ENCODE results near the gene FAP. TPM values are rescaled to one million over a fixed set of nuclear protein-coding genes. Genes with fewer than 3 reads are reported as not detected.

The FAP gene
- total RNA-seq, 1 experiment from 2014 or later: not detected

DNA sequence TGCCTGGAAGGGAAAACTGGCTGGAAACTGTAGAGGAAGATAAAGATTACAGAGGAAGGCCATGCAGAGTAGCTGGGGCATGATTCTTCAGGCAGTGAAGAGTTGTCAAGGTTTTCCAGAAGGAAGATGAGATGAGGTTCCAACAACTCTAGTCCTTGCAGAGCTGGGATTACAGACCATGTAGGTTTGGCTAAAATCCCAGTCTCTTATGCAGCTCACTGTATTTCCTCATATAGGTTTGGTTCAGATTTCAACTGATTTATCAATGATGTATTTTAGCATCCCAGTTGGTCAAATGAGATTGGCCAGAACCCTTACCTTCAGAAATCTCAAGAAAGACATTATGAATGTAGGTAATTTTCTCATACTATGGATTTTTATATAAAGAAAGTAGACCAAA, 16.4 kb downstream of the FAP start:
- Histone ChIP-seq H3F3A (ENCODE audit: low read length, unreplicated experiment) (no peaks in the 10 kb centered on the region), H3K9me2 (replicated peaks; ENCODE audit: low read length) (no peaks in the 10 kb centered on the region), H3K27me3 (ENCODE audit: low read length) (no peaks in the 10 kb centered on the region), H3K9me3 (ENCODE audit: low read length) (no peaks in the 10 kb centered on the region), H3K4me3 (ENCODE audit: low read length) (no peak overlapping the region), H3K4me2 (ENCODE audit: low read length) (no peak overlapping the region), H3K79me2 (ENCODE audit: low read length) (no peaks in the 10 kb centered on the region), H4K20me1 (ENCODE audit: low read length) (no peaks in the 10 kb centered on the region), H3K9ac (ENCODE audit: low read length) (no peak overlapping the region), H3K4me1 (ENCODE audit: insufficient read depth, low read length) (no peaks in the 10 kb centered on the region), H3K27ac (ENCODE audit: low read length) (no peak overlapping the region), H2AFZ (ENCODE audit: low read length) (no peak overlapping the region), H3K36me3 (ENCODE audit: low read depth, low read length) (no peaks in the 10 kb centered on the region)
- TF ChIP-seq, protein P1, sequence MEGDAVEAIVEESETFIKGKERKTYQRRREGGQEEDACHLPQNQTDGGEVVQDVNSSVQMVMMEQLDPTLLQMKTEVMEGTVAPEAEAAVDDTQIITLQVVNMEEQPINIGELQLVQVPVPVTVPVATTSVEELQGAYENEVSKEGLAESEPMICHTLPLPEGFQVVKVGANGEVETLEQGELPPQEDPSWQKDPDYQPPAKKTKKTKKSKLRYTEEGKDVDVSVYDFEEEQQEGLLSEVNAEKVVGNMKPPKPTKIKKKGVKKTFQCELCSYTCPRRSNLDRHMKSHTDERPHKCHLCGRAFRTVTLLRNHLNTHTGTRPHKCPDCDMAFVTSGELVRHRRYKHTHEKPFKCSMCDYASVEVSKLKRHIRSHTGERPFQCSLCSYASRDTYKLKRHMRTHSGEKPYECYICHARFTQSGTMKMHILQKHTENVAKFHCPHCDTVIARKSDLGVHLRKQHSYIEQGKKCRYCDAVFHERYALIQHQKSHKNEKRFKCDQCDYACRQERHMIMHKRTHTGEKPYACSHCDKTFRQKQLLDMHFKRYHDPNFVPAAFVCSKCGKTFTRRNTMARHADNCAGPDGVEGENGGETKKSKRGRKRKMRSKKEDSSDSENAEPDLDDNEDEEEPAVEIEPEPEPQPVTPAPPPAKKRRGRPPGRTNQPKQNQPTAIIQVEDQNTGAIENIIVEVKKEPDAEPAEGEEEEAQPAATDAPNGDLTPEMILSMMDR (conservative IDR thresholded peaks at IDR 0.05; ENCODE audit: low read depth, low read length): no peak
- ChIA-PET CTCF (no interaction called here), POLR2A (ENCODE audit: unreplicated experiment) (no interaction called here)
- BruUV-seq (replicated peaks): no TSS peak
- intact Hi-C loops (cut with micrococcal nuclease): no loop called here
- DNase-seq (no peak), ATAC-seq (no peak)

DNA sequence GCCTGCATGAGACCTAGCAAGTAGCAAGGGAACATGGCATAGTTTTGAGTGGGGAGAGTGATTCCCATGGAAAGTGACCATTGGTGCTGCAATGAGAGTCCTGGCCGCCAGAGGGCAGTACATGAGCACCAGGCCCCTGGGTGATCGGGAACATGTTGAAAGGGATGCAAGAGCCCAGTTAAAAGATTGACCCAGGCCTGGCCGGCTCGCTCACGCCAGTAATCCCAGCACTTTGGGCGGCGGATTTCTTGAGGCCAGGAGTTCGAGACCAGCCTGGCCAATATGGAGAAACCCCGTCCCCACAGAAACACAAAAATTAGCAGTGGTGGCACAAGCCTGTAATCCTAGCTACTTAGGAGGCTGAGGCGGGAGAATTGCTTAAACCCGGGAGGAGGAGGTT, 22.2 kb downstream of the FAP start:
- Histone ChIP-seq H3K4me2 (ENCODE audit: low read length) (no peak overlapping the region), H3K9me3 (ENCODE audit: low read length) (no peaks in the 10 kb centered on the region), H2AFZ (ENCODE audit: low read length) (0 out of 2 replicates have a peak overlapping the region, but pooled peaks have one; percentile 23), H4K20me1 (ENCODE audit: low read length) (no peaks in the 10 kb centered on the region), H3K36me3 (ENCODE audit: low read depth, low read length) (no peaks in the 10 kb centered on the region), H3K27me3 (ENCODE audit: low read length) (no peaks in the 10 kb centered on the region), H3K79me2 (ENCODE audit: low read length) (no peaks in the 10 kb centered on the region), H3K4me3 (ENCODE audit: low read length) (no peak overlapping the region), H3K27ac (ENCODE audit: low read length) (no peak overlapping the region), H3K4me1 (ENCODE audit: insufficient read depth, low read length) (no peaks in the 10 kb centered on the region), H3F3A (ENCODE audit: low read length, unreplicated experiment) (no peaks in the 10 kb centered on the region), H3K9me2 (replicated peaks; ENCODE audit: low read length) (no peaks in the 10 kb centered on the region), H3K9ac (ENCODE audit: low read length) (no peak overlapping the region)
- peak; percentile 84 for DNase-seq
- intact Hi-C loops (cut with micrococcal nuclease): loop anchor here (1.0 to 5.0 kb wide), 4 partner anchors 41 to 77 kb away; no protein-coding TSS in a partner anchor
- CTCF ChIA-PET: interaction anchor here (1.1 to 2.9 kb wide), 3 partner anchors 65 to 77 kb away, joined by 3 to 38 read pairs (median 13); no protein-coding TSS in a partner anchor
- ATAC-seq: peak; percentile 92
- no peak for TF ChIP-seq EZH2 (IDR thresholded peaks at IDR 0.05; ENCODE audit: low read length, unreplicated experiment)
- TF ChIP-seq, protein P1 (conservative IDR thresholded peaks at IDR 0.05; ENCODE audit: low read depth, low read length): peak; percentile 94
- no TSS peak for BruUV-seq (replicated peaks)
- POLR2A ChIA-PET (ENCODE audit: unreplicated experiment): no interaction called here

DNA sequence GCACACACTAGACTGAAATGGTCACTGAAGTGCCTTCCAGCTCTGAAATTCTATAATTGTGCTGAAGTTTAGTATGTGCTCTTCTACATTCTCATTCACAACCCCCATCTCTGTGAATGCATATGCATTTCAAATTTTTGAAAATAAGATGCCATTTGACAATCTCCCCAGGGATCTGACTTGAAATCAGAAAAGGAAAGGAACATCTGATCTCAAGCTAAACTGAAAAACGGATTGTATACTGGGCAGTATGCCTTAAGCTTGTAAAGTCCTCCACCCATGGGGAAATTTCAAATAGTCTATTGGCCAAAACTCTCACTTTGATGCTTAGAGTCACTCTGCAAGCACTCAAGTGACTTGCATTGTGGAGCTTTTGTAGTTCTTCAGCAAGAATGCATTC, 22.9 kb downstream of the FAP start:
- DNase-seq: no peak
- Histone ChIP-seq H3K9me2 (replicated peaks; ENCODE audit: low read length) (no peaks in the 10 kb centered on the region), H3K36me3 (ENCODE audit: low read depth, low read length) (no peaks in the 10 kb centered on the region), H2AFZ (ENCODE audit: low read length) (no peak overlapping the region), H3K9ac (ENCODE audit: low read length) (no peak overlapping the region), H3K79me2 (ENCODE audit: low read length) (no peaks in the 10 kb centered on the region), H3K27ac (ENCODE audit: low read length) (no peak overlapping the region), H3F3A (ENCODE audit: low read length, unreplicated experiment) (no peaks in the 10 kb centered on the region), H3K4me2 (ENCODE audit: low read length) (no peak overlapping the region), H3K27me3 (ENCODE audit: low read length) (no peaks in the 10 kb centered on the region), H3K9me3 (ENCODE audit: low read length) (no peaks in the 10 kb centered on the region), H4K20me1 (ENCODE audit: low read length) (no peaks in the 10 kb centered on the region), H3K4me3 (ENCODE audit: low read length) (no peak overlapping the region), H3K4me1 (ENCODE audit: insufficient read depth, low read length) (no peaks in the 10 kb centered on the region)
- ChIA-PET CTCF (interaction anchor here (0.6 to 2.9 kb wide), 3 partner anchors 67 to 98 kb away, joined by 3 to 38 read pairs (median 13); partner anchors contain the start of gene IFIH1), POLR2A (ENCODE audit: unreplicated experiment) (no interaction called here)
- no peak for TF ChIP-seq EZH2 (IDR thresholded peaks at IDR 0.05; ENCODE audit: low read length, unreplicated experiment)
- TF ChIP-seq, protein P1 (conservative IDR thresholded peaks at IDR 0.05; ENCODE audit: low read depth, low read length): no peak
- no peak for TF ChIP-seq EZH2phosphoT487 (IDR thresholded peaks at IDR 0.05; ENCODE audit: borderline replicate concordance, low read length)
- intact Hi-C loops (cut with micrococcal nuclease): loop anchor here (2.0 to 5.0 kb wide), 2 partner anchors 42 to 60 kb away; no protein-coding TSS in a partner anchor
- no peak for ATAC-seq
- BruUV-seq (replicated peaks): no TSS peak
